Anterior cingulate cortex (tissue), 58 donors: ENCODE measurements around the gene CDC42BPB.

Experiments
- DNase-seq, 58 donors: peaks; one replicate each; lab custom pipeline; 2025; lab: John Stamatoyannopoulos, UW

CDC42BPB gene

DNA sequence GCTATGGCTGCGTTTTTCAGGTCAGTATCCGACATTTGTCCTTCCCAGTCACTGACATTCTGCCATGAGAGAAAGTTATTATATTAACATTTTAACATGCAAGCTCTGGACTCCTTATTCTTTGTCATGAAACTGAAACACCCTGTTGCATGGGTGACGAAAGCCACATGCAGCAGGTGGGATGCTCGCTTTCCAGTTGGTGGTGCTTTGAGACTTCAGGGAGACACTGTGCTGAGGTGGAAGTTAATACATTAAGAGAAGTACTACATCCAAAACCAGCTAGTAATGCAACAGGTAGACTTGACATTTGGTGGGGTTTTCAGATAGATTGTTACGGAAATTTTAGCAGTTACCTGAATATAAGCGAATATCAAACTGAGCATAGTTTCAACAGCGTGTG, 167.7 kb downstream of the CDC42BPB start:
- DNase-seq = no peak

DNA sequence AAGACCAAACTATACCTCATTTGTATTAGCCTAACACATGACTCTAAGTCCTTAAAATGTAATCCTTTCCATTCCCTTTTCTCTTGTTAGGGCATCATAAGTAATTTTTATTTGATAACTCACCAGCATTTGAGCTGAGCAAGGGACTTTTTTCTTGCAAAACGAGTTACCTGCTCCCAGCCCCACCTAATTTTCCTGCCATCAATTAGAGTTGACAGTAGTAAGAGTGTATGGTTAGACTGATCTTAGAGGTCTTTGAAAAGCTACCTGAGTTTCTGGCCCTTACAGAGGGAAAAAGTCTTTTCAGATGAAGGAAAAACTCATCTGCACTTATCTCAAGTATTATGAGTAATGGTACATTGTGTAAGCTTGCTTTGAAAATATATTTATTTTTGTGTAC, 168.6 kb downstream of the CDC42BPB start:
- no peak for DNase-seq

DNA sequence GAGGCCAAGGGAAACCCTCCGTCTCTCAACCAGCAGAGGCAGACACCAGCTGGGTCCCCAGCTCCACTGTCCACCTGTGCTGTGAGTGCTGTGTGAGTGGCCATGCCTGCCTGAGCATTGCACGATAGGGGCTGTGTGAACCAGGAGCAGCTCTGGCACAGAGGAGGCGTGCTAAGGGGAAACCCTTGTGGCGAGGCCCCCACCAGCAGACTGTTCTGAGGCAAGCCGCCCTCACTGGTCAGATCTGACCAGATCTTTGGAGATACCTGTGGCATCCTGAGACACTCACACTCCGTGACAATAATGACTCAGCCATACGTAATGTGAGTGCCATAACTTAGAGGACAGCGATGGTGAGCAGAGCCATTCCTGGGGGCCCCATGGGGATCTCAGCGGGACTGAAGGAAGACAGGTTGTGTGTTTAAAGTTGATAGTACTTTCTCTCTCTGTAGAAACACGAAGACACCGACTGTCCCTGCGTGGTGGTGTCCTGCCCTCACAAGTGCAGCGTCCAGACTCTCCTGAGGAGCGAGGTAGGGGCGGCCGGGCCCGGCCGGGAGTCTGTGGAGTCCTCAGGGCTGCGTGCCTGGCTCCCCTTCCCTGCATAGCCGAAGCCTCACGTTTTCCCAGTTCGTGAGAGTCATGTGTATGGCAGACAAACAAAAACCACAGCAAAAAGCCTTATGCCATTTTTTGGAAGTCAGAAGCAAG, 171.5 kb downstream of the CDC42BPB start:
- no peak for DNase-seq

DNA sequence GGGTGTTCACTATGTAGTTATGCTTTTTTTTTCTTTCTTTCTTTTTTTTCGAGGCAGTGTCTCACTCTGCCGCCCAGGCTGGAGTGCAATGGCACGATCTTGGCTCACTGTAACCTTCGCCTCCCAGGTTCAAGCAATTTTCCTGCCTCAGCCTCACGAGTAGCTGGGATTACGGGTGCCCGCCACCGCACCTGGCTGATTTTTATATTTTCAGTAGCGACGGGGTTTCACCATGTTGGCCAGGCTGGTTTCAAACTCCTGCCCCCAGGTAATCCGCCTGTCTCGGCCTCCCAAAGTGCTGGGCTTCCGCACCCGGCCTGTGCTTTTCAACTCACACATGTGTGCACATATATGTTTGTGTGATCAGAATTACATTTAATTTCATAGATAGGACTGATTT, 173.8 kb downstream of the CDC42BPB start:
- DNase-seq = no peak

DNA sequence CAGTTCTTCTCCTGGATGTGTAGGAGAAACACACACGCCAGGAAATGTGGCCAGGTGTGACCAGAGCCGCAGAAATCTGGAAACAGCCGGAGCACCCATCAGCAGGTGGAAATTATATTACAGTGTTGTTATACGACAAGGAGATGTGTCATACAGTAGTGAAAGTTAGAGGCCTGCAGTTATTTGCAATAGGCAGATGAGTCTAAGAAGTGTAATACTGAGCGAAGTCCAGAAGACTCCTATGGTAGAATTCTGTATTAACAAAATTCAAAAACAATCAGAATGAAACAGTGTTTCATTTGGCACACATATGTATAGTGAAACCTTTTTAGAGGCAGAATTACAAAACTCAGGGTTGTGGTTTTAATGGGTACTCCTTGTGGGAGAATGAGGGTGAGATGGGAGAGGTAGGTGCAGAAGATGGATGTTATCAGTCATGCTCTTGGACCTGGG, 174.2 kb downstream of the CDC42BPB start:
- no peak for DNase-seq
